Endodermal cell (in vitro differentiated cells): Measurements from ENCODE around the gene LTBP1. TPM values are rescaled to one million over a fixed set of nuclear protein-coding genes. Genes with fewer than 3 reads are reported as not detected.
A peak's percentile ranks its signal among the peaks of the same experiment; 100 is the strongest.

Experiments used
- DNase-seq: peaks from one replicate; pipeline ENCODE4 v3.0.0-alpha.2; 2017
- H3K27ac ChIP-seq: 2 replicates; pipeline ENCODE4 v1.5.1; 2013; ENCODE audit warnings: mild to moderate bottlenecking, low read depth, low read length, moderate library complexity
- H3K27me3 ChIP-seq: 2 replicates; pipeline ENCODE4 v1.6.1; 2013; ENCODE audit warnings: mild to moderate bottlenecking, low read length, moderate library complexity; ENCODE audit not compliant: insufficient read depth, control insufficient read depth, poor library complexity, severe bottlenecking
- H3K36me3 ChIP-seq: 2 replicates; pipeline ENCODE4 v1.7.0; 2013; ENCODE audit warnings: mild to moderate bottlenecking, low read length, moderate library complexity; ENCODE audit not compliant: control insufficient read depth, insufficient read depth
- H3K4me1 ChIP-seq: one replicate; pipeline ENCODE4 v1.7.0; 2013; ENCODE audit warnings: low read length; ENCODE audit not compliant: control insufficient read depth, insufficient read depth
- H3K4me3 ChIP-seq: 2 replicates; pipeline ENCODE4 v1.5.1; 2013; ENCODE audit warnings: mild to moderate bottlenecking, low read length, moderate library complexity
- H3K9ac ChIP-seq: 2 replicates; pipeline ENCODE4 v1.6.1; 2013; ENCODE audit warnings: mild to moderate bottlenecking, low read length, moderate library complexity; ENCODE audit not compliant: poor library complexity, severe bottlenecking; ENCODE audit errors: extremely low read depth
- H3K9me3 ChIP-seq: 2 replicates; pipeline ENCODE4 v1.6.1; 2013; ENCODE audit warnings: mild to moderate bottlenecking, low read length, moderate library complexity; ENCODE audit not compliant: control insufficient read depth
- H3K27ac Mint-ChIP-seq: 2 replicates; pipeline ENCODE4 v1.8.0; 2020; ENCODE audit warnings: mixed read lengths
- H3K27me3 Mint-ChIP-seq: 2 replicates; pipeline ENCODE4 v1.8.0; 2021; ENCODE audit warnings: mild to moderate bottlenecking, mixed read lengths; ENCODE audit not compliant: insufficient read depth
- H3K36me3 Mint-ChIP-seq: 2 replicates; pipeline ENCODE4 v1.8.0; 2020; ENCODE audit warnings: low read depth, mixed read lengths
- H3K4me1 Mint-ChIP-seq: 2 replicates; pipeline ENCODE4 v1.8.0; 2020; ENCODE audit warnings: mixed read lengths
- H3K4me3 Mint-ChIP-seq: 2 replicates; pipeline ENCODE4 v1.8.0; 2020; ENCODE audit warnings: mild to moderate bottlenecking, moderate library complexity, mixed read lengths
- H3K9me3 Mint-ChIP-seq: 2 replicates; pipeline ENCODE4 v1.8.0; 2020; ENCODE audit warnings: mild to moderate bottlenecking, mixed read lengths
- CTCF ChIP-seq: fragments of 200-600 bp; sonication (generic); conservative IDR thresholded peaks from 2 replicates; pipeline ENCODE4 v1.5.0; 2021; ENCODE audit warnings: antibody characterized with exemption, mild to moderate bottlenecking
- WGBS, 2 experiments: methylation state at CpG; one replicate each; pipeline versions ENCODE4 v1.1.5 to v1.1.7; 2013; ENCODE audit warnings: missing lambda C conversion rate in 2 of 2, mixed read lengths in 1 of 2; ENCODE audit not compliant: insufficient coverage in 1 of 2, insufficient read length in 1 of 2; 5-methylcytosine and 5-hydroxymethylcytosine counted together
- total RNA-seq, 2 donors: library from RNA; stranded (reverse); fragmentation: NEBNext Ultra II Directional in 1 of 2; extraction: Animal tissue kit (Norgen Biotek cat#: 25700) in 1 of 2; gene quantifications; 2 replicates in 1 of 2; 3 replicates in 1 of 2; pipeline ENCODE4 v1.2.1, GENCODE V29; 2021

The LTBP1 gene
- total RNA-seq, 2 donors from 2014 or later: 43.2 to 43.4 TPM

GRCh38 chr2:33116799-33117198, 170.0 kb downstream of the LTBP1 start:
- Histone ChIP-seq H3K4me3 (no peak overlapping the region), H3K36me3 (no peaks in the 10 kb centered on the region), H3K27ac (peak overlapping the region; percentile 67), H3K27me3 (no peaks in the 10 kb centered on the region), H3K9me3 (no peaks in the 10 kb centered on the region), H3K4me1 (no peaks in the 10 kb centered on the region), H3K9ac (no peak overlapping the region)
- peak; percentile 71 for DNase-seq
- 63 to 64% methylated on average over 3 to 4 of the region's 4 CpGs for WGBS, 2 experiments
- Mint-ChIP-seq H3K36me3 (peaks cover 3% of the 10 kb centered on the region), H3K27me3 (no peaks in the 10 kb centered on the region), H3K27ac (no peak overlapping the region), H3K4me1 (peaks cover 7% of the 10 kb centered on the region), H3K4me3 (no peak overlapping the region), H3K9me3 (no peaks in the 10 kb centered on the region)
- TF ChIP-seq CTCF: no peak

GRCh38 chr2:33118651-33119050, 171.9 kb downstream of the LTBP1 start:
- WGBS, 2 experiments: 92 to 97% methylated on average over 2 to 5 of the region's 6 CpGs
- peaks cover 3% of the 10 kb centered on the region for H3K36me3 Mint-ChIP-seq
- no peak overlapping the region for H3K4me3 ChIP-seq
- no peak for DNase-seq
- H3K27me3 Mint-ChIP-seq: no peaks in the 10 kb centered on the region
- H3K27ac ChIP-seq: no peak overlapping the region
- no peak for TF ChIP-seq CTCF
- H3K9ac ChIP-seq: no peak overlapping the region
- H3K27ac Mint-ChIP-seq: no peak overlapping the region
- no peak overlapping the region for H3K4me3 Mint-ChIP-seq
- H3K4me1 Mint-ChIP-seq: peaks cover 7% of the 10 kb centered on the region
- no peaks in the 10 kb centered on the region for H3K9me3 ChIP-seq
- H3K36me3 ChIP-seq: no peaks in the 10 kb centered on the region
- no peaks in the 10 kb centered on the region for H3K4me1 ChIP-seq
- H3K9me3 Mint-ChIP-seq: no peaks in the 10 kb centered on the region
- H3K27me3 ChIP-seq: no peaks in the 10 kb centered on the region

GRCh38 chr2:33121416-33121815, 174.7 kb downstream of the LTBP1 start:
- Mint-ChIP-seq H3K4me3 (no peak overlapping the region), H3K27ac (no peak overlapping the region), H3K4me1 (peaks cover 7% of the 10 kb centered on the region), H3K36me3 (peaks cover 3% of the 10 kb centered on the region), H3K9me3 (no peaks in the 10 kb centered on the region), H3K27me3 (no peaks in the 10 kb centered on the region)
- H3K27me3 ChIP-seq: no peaks in the 10 kb centered on the region
- no peaks in the 10 kb centered on the region for H3K9me3 ChIP-seq
- H3K4me3 ChIP-seq: no peak overlapping the region
- H3K4me1 ChIP-seq: peaks cover 3% of the 10 kb centered on the region
- no peak overlapping the region for H3K9ac ChIP-seq
- no peak for TF ChIP-seq CTCF
- 92 to 94% methylated on average over 5 to 10 of the region's 10 CpGs for WGBS, 2 experiments
- H3K36me3 ChIP-seq: no peaks in the 10 kb centered on the region
- DNase-seq: no peak
- H3K27ac ChIP-seq: no peak overlapping the region
